Measurements from ENCODE around the gene CFAP300.

The CFAP300 gene

DNA sequence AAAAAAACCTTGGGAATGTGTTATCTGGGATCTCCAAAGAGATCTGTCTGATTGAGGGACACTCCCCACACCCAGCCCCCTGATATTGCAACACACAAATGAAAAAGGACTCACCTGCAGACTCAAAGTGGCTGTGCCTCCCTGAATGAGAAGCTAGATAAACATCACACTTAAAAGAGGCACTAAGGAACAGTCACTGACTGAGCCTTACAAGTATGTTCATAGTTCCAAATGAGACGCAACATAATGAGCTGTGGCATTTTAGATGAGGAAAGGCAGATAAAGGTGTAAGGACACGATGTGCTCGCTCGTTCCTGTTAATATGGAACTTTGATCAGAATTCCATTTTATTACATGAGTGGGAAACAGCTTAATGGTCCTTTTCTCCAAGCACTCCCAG is 21.0 kb upstream of the CFAP300 start:
- H3K9me3 ChIP-seq (replicated peaks; ENCODE audit: low read length): no peaks in the 10 kb centered on the region
- no peak overlapping the region for H3K9ac ChIP-seq (ENCODE audit: low read depth, low read length)
- no peak overlapping the region for H3K4me2 ChIP-seq (ENCODE audit: low read length)
- no peaks in the 10 kb centered on the region for H3K27me3 ChIP-seq (ENCODE audit: control insufficient read depth, insufficient read depth, low read length)
- H3K4me1 ChIP-seq (ENCODE audit: control insufficient read depth, insufficient read depth, low read length): no peaks in the 10 kb centered on the region
- H3K4me3 ChIP-seq (ENCODE audit: low read length): no peak overlapping the region
- no peaks in the 10 kb centered on the region for H3K36me3 ChIP-seq (ENCODE audit: insufficient read depth, low read length)

DNA sequence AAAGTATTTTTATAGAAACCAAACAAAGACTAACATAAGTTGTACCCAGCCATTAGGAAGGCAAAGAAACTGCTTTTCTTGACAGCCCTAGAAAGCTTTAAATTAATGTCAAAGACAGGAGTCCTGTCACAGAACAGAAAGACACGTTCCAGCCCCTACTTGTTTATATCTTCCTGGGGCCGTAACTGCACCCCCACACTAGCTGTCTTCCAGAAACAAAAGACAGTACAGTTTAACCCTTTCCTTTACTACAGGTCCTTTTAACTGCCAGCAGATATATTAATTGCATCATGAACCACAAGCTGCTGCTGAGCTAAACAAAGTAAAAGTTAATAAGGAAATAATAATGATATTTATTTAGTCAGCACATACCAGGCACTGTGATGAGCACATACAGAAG is 20.3 kb upstream of the CFAP300 start:
- Histone ChIP-seq H3K4me2 (ENCODE audit: low read length) (no peak overlapping the region), H3K27me3 (ENCODE audit: control insufficient read depth, insufficient read depth, low read length) (no peaks in the 10 kb centered on the region), H3K9ac (ENCODE audit: low read depth, low read length) (no peak overlapping the region), H3K4me3 (ENCODE audit: low read length) (no peak overlapping the region), H3K4me1 (ENCODE audit: control insufficient read depth, insufficient read depth, low read length) (no peaks in the 10 kb centered on the region), H3K36me3 (ENCODE audit: insufficient read depth, low read length) (no peaks in the 10 kb centered on the region), H3K9me3 (replicated peaks; ENCODE audit: low read length) (no peaks in the 10 kb centered on the region)

DNA sequence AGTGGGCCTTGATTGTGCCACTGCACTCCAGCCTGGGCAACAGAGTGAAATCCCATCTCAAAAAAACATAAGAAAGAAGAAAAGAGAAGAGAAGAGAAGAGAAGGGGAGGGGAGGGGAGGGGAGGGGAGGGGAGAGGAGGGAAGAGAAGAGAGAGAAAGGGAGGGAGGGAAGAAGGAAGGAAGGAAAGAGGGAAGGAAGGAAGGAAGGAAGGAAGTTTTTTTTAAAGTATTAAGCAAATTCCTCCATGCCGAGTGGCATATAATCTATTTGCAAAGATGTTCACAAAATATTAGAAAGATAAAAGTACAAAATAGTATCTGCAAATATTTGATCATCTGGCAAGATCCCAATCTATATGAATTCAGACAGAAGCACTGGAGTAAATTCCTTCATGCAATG is 10.5 kb upstream of the CFAP300 start:
- no peak overlapping the region for H3K9ac ChIP-seq (ENCODE audit: low read depth, low read length)
- H3K4me1 ChIP-seq (ENCODE audit: control insufficient read depth, insufficient read depth, low read length): no peaks in the 10 kb centered on the region
- no peaks in the 10 kb centered on the region for H3K9me3 ChIP-seq (replicated peaks; ENCODE audit: low read length)
- H3K27me3 ChIP-seq (ENCODE audit: control insufficient read depth, insufficient read depth, low read length): no peaks in the 10 kb centered on the region
- no peaks in the 10 kb centered on the region for H3K36me3 ChIP-seq (ENCODE audit: insufficient read depth, low read length)
- no peak overlapping the region for H3K4me2 ChIP-seq (ENCODE audit: low read length)
- no peak overlapping the region for H3K4me3 ChIP-seq (ENCODE audit: low read length)

DNA sequence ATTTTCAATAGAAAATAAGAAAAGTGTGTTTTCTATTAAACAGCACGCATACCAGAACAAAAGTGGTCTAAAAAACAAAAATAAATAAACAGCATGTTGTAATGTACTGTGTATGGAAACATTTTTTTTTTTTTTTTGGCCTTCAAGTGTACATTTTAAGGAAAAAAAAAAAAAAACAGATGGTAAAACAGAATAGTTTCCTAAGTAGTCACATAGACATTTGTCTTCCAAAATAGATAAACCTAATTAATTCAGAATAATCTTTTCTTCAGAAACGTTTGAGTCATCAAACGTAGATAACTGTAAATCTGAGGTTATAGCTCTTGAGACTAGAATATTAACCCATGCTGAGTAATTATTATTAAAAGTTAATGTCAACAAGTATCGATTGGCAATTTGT is 396 bp upstream of the CFAP300 start:
- H3K27me3 ChIP-seq (ENCODE audit: control insufficient read depth, insufficient read depth, low read length): no peaks in the 10 kb centered on the region
- peak overlapping the region; percentile 94 for H3K4me2 ChIP-seq (ENCODE audit: low read length)
- H3K4me1 ChIP-seq (ENCODE audit: control insufficient read depth, insufficient read depth, low read length): peaks cover 2% of the 10 kb centered on the region
- H3K9me3 ChIP-seq (replicated peaks; ENCODE audit: low read length): no peaks in the 10 kb centered on the region
- peak overlapping the region; percentile 87 for H3K9ac ChIP-seq (ENCODE audit: low read depth, low read length)
- peak overlapping the region; percentile 82 for H3K4me3 ChIP-seq (ENCODE audit: low read length)
- H3K36me3 ChIP-seq (ENCODE audit: insufficient read depth, low read length): no peaks in the 10 kb centered on the region

DNA sequence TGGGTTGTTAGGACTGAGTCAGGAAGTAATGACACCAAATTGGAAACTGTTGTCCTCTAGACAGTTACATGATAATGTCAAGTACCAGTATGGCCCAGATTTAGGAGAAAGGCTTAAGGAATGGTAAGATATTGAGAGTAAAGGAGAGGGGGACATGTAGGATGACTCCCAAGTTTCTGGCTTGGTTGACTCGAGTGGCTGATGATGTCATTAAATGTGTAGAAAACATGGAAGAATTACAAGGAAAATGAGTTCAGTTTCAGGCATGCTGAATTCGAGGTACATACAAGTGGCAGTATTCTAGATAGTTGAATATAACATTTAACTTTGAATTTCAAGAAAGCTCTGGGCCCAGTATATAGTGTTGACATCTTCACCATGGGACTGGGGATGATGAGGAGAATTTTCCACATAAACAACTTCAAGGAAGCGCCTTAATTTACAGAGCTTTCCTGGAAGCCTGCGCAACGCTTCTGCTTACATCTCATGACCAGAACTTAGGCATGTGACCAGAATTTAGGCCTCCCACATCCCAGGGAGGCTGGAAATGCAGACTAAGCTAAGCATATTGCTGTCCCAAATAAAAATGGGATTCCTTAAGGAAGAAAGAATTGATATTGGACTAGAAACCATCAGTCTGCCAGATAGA is 3.8 kb downstream of the CFAP300 start:
- Histone ChIP-seq H3K4me1 (ENCODE audit: control insufficient read depth, insufficient read depth, low read length) (peaks cover 2% of the 10 kb centered on the region), H3K36me3 (ENCODE audit: insufficient read depth, low read length) (no peaks in the 10 kb centered on the region), H3K9me3 (replicated peaks; ENCODE audit: low read length) (no peaks in the 10 kb centered on the region), H3K4me2 (ENCODE audit: low read length) (no peak overlapping the region), H3K9ac (ENCODE audit: low read depth, low read length) (no peak overlapping the region), H3K27me3 (ENCODE audit: control insufficient read depth, insufficient read depth, low read length) (no peaks in the 10 kb centered on the region), H3K4me3 (ENCODE audit: low read length) (no peak overlapping the region)

DNA sequence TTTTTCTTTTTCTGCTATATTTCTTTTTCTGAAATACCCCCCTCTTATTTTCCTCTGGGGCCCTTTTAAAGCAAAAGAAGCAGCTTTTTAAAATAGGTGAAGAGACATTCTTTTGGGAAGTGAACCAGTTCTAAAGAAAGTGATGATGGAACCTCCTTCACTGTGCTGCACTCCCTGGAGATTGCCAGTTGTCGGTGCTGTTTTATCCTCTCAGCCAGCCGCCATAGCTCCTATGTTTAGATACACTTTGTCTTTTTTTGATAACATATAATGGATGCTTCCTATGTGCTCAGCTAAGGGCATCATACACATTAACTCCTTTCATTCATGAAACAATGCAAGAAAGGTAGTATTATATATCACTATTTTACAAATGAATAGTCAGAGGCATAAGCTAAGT is 14.0 kb downstream of the CFAP300 start:
- no peak overlapping the region for H3K9ac ChIP-seq (ENCODE audit: low read depth, low read length)
- no peaks in the 10 kb centered on the region for H3K9me3 ChIP-seq (replicated peaks; ENCODE audit: low read length)
- no peaks in the 10 kb centered on the region for H3K4me1 ChIP-seq (ENCODE audit: control insufficient read depth, insufficient read depth, low read length)
- H3K4me2 ChIP-seq (ENCODE audit: low read length): no peak overlapping the region
- no peak overlapping the region for H3K4me3 ChIP-seq (ENCODE audit: low read length)
- no peaks in the 10 kb centered on the region for H3K36me3 ChIP-seq (ENCODE audit: insufficient read depth, low read length)
- no peaks in the 10 kb centered on the region for H3K27me3 ChIP-seq (ENCODE audit: control insufficient read depth, insufficient read depth, low read length)

DNA sequence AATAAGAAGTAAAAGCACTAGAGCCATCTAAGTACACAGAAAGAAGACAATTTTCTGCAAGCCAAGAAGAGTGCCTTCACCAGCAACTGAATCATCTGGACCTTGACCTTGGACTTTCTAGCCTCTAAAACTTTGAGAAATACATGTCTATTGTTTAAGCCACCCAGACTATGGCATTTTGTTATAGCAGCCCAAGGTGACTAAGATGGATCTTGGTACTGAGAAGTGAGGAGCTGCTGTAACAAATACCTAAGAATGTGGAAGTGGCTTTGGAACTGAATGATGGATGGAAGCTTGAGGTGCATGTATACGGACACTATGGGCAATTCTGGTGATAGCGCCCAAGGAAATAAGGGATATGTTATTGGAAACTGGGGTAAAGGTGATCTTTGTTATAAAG is 14.9 kb downstream of the CFAP300 start:
- Histone ChIP-seq H3K4me2 (ENCODE audit: low read length) (no peak overlapping the region), H3K4me1 (ENCODE audit: control insufficient read depth, insufficient read depth, low read length) (no peaks in the 10 kb centered on the region), H3K9ac (ENCODE audit: low read depth, low read length) (no peak overlapping the region), H3K9me3 (replicated peaks; ENCODE audit: low read length) (no peaks in the 10 kb centered on the region), H3K4me3 (ENCODE audit: low read length) (no peak overlapping the region), H3K27me3 (ENCODE audit: control insufficient read depth, insufficient read depth, low read length) (no peaks in the 10 kb centered on the region), H3K36me3 (ENCODE audit: insufficient read depth, low read length) (no peaks in the 10 kb centered on the region)

DNA sequence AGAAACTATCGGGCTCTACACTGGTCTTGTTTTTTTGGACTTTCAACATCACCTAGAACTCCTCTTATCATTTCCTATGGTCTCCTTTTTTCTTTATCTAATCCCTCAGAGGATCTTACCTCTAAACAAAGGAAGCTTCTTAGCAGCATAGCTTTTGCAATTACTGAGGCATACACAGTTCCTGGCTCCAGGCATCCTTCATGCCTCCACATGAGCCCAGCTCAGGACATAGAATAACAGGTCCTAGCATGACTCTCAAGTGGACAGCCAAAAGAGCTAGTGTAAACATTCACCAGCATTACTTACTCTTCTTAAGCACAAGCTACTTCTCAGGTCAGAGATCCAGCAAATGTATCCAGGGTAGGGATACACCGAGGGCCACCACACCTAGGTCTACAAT is 17.1 kb downstream of the CFAP300 start:
- Histone ChIP-seq H3K36me3 (ENCODE audit: insufficient read depth, low read length) (no peaks in the 10 kb centered on the region), H3K4me1 (ENCODE audit: control insufficient read depth, insufficient read depth, low read length) (no peaks in the 10 kb centered on the region), H3K27me3 (ENCODE audit: control insufficient read depth, insufficient read depth, low read length) (no peaks in the 10 kb centered on the region), H3K4me2 (ENCODE audit: low read length) (no peak overlapping the region), H3K9ac (ENCODE audit: low read depth, low read length) (no peak overlapping the region), H3K9me3 (replicated peaks; ENCODE audit: low read length) (no peaks in the 10 kb centered on the region), H3K4me3 (ENCODE audit: low read length) (no peak overlapping the region)

DNA sequence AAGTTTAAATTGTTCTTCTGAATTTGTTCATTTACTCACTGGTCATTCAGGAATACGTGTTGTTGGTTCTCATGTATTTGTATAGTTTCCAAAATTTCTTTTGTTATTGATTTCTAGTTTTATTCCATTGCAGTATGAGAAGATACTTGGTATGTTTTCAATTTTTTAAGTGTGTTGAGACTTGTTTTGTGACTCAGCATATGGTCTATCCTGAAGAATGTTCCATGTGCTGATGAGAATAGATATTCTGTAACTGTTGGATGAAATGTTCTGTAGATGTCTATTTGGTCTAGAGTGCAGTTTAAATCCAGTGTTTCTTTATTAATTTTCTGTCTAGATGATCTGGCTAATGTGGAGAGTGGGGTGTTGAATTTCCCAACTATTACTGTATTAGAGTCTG is 23.5 kb downstream of the CFAP300 start:
- Histone ChIP-seq H3K4me3 (ENCODE audit: low read length) (no peak overlapping the region), H3K9me3 (replicated peaks; ENCODE audit: low read length) (no peaks in the 10 kb centered on the region), H3K4me1 (ENCODE audit: control insufficient read depth, insufficient read depth, low read length) (no peaks in the 10 kb centered on the region), H3K27me3 (ENCODE audit: control insufficient read depth, insufficient read depth, low read length) (no peaks in the 10 kb centered on the region), H3K36me3 (ENCODE audit: insufficient read depth, low read length) (no peaks in the 10 kb centered on the region), H3K4me2 (ENCODE audit: low read length) (no peak overlapping the region), H3K9ac (ENCODE audit: low read depth, low read length) (no peak overlapping the region)

DNA sequence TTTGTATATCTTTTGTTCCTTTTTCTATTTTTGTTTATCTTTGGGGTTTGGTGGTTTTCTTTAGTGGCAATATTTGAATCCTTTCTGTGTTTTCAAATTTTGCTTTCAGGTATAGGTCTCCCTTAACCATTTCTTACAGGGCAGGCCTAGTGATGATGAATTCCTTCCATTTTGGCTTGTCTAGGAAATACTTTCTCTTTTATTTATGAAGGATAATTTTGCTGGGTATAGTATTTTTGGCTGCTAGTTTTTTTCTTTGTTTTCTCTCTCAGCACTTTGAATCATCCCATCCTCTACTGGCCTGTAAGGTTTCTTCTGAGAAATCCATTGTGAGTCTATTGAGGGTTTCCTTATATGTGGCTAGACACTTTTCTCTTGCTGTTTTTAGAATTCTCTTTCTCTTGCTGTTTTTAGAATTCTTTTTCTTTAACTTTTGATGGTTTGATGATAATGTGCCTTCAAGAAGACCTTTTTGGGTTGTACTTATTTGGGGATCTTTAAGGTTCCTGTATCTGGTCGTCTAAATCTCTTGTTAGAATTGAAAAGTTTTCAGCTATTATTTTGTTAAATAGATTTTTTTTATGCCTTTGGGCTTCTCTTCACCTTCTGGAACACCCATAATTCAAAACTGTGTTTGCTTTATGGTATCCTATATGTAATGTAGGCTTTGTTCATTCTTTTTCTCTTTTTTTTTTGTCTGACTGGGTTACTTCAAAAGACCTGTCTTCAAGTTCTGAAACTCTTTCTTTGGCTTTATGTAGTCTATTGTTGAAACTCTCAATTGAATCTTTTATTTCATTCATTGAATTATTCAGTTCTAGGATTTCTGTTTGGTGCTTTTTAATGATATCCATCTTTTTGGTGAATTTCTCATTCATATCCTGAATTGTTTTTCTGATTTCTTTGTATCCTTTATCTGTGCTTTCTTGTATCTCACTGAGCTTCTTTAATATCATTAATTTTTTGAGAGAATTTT is 24.5 kb downstream of the CFAP300 start:
- Histone ChIP-seq H3K4me1 (ENCODE audit: control insufficient read depth, insufficient read depth, low read length) (no peaks in the 10 kb centered on the region), H3K4me2 (ENCODE audit: low read length) (no peak overlapping the region), H3K4me3 (ENCODE audit: low read length) (no peak overlapping the region), H3K9ac (ENCODE audit: low read depth, low read length) (no peak overlapping the region), H3K9me3 (replicated peaks; ENCODE audit: low read length) (no peaks in the 10 kb centered on the region), H3K36me3 (ENCODE audit: insufficient read depth, low read length) (no peaks in the 10 kb centered on the region), H3K27me3 (ENCODE audit: control insufficient read depth, insufficient read depth, low read length) (no peaks in the 10 kb centered on the region)

DNA sequence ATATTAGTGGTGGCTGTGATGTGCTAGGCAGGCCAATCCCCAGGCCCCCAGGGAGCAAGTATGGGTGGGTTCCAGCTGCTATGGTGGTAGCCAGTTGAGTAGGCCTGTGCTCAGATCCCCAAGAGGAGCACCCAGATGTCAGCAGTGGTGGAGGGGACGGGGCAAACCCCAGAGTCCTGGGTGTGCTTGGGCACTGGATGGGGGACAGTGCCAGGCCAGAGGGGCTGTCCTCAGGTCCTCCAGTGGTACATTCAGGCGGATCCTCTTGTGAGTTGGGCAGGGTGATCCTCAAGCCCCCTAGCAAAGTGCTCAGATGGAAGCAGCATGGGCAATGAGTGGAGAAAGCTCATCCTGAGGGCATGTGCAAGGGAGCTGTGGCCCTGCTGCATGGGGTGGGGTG is 26.0 kb downstream of the CFAP300 start:
- H3K4me2 ChIP-seq (ENCODE audit: low read length): no peak overlapping the region
- no peaks in the 10 kb centered on the region for H3K36me3 ChIP-seq (ENCODE audit: insufficient read depth, low read length)
- no peaks in the 10 kb centered on the region for H3K9me3 ChIP-seq (replicated peaks; ENCODE audit: low read length)
- no peak overlapping the region for H3K9ac ChIP-seq (ENCODE audit: low read depth, low read length)
- no peaks in the 10 kb centered on the region for H3K27me3 ChIP-seq (ENCODE audit: control insufficient read depth, insufficient read depth, low read length)
- no peaks in the 10 kb centered on the region for H3K4me1 ChIP-seq (ENCODE audit: control insufficient read depth, insufficient read depth, low read length)
- no peak overlapping the region for H3K4me3 ChIP-seq (ENCODE audit: low read length)

DNA sequence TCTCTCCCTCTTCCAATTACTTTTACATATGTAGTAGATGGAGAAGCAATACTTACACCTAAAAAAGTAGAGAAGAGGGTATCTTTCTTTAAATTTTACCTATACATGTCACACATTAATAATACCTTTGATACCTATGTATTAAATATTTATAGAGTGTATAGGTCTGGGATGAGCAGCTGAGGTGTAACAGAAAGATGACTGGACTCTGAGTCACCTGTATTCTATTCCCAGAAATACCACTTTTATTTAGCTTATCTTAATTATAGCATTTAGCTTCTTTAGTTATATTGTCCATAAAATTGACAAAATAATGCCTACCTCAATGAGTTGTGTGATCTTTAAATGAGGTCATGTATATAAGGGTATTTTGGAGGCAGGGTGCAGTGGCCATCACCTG is 32.4 kb downstream of the CFAP300 start:
- no peak overlapping the region for H3K9ac ChIP-seq (ENCODE audit: low read depth, low read length)

More for the DNA sequence above, 32.4 kb downstream of the CFAP300 start:
- Histone ChIP-seq H3K4me3 (ENCODE audit: low read length) (no peak overlapping the region), H3K9me3 (replicated peaks; ENCODE audit: low read length) (no peaks in the 10 kb centered on the region), H3K27me3 (ENCODE audit: control insufficient read depth, insufficient read depth, low read length) (no peaks in the 10 kb centered on the region), H3K4me2 (ENCODE audit: low read length) (no peak overlapping the region), H3K4me1 (ENCODE audit: control insufficient read depth, insufficient read depth, low read length) (no peaks in the 10 kb centered on the region), H3K36me3 (ENCODE audit: insufficient read depth, low read length) (no peaks in the 10 kb centered on the region)
